GM12878 (cell line): Measurements from ENCODE around the gene PTCD3. TPM values are rescaled to one million over a fixed set of nuclear protein-coding genes. Genes with fewer than 3 reads are reported as not detected.

Experiments used
- ATF7 ChIP-seq: fragments of 450-650 bp; IDR thresholded peaks from 2 replicates; pipeline ENCODE4 v1.6.1; 2016; ENCODE audit warnings: low read depth, mild to moderate bottlenecking
- BACH1 ChIP-seq: fragments of 450-650 bp; IDR thresholded peaks from 2 replicates; pipeline ENCODE4 v1.6.1; 2017; ENCODE audit warnings: mild to moderate bottlenecking, borderline replicate concordance
- ELK1 ChIP-seq: IDR thresholded peaks from 2 replicates; pipeline ENCODE4 v1.6.1; 2012; ENCODE audit warnings: low read depth, low read length, improper control_type of control experiment
- IRF4 ChIP-seq: IDR thresholded peaks from 2 replicates; pipeline ENCODE4 v1.6.1; 2011; ENCODE audit warnings: low read depth, low read length
- MAX ChIP-seq: IDR thresholded peaks from 2 replicates; pipeline ENCODE4 v1.6.1; 2012; ENCODE audit warnings: low read depth, low read length, improper control_type of control experiment
- MYB ChIP-seq: fragments of 150-350 bp; IDR thresholded peaks from 2 replicates; pipeline ENCODE4 v1.6.1; 2014; ENCODE audit warnings: mild to moderate bottlenecking, low read depth, low read length, borderline replicate concordance
- NFIC ChIP-seq: IDR thresholded peaks from 2 replicates; pipeline ENCODE4 v1.6.1; 2012; ENCODE audit warnings: low read depth, mild to moderate bottlenecking, inconsistent platforms, low read length, moderate library complexity
- NR2F1 ChIP-seq: fragments of 450-650 bp; conservative IDR thresholded peaks from 2 replicates; pipeline ENCODE4 v1.6.1; 2017; ENCODE audit warnings: mild to moderate bottlenecking
- NRF1 ChIP-seq: conservative IDR thresholded peaks from 2 replicates; pipeline ENCODE4 v1.6.1; 2011; ENCODE audit warnings: mild to moderate bottlenecking, low read depth, low read length, improper control_type of control experiment
- POU2F2 ChIP-seq: IDR thresholded peaks from 3 replicates; pipeline ENCODE4 v1.6.1; 2011; ENCODE audit warnings: low read depth, mild to moderate bottlenecking, low read length, borderline replicate concordance
- RBBP5 ChIP-seq: fragments of 200-600 bp; sonication (generic); conservative IDR thresholded peaks from 2 replicates; pipeline ENCODE4 v1.6.1; 2016
- SMARCA5 ChIP-seq: fragments of 450-650 bp; IDR thresholded peaks from 2 replicates; pipeline ENCODE4 v1.6.1; 2017; ENCODE audit warnings: mild to moderate bottlenecking
- SREBF1 ChIP-seq: IDR thresholded peaks from 2 replicates; pipeline ENCODE4 v1.6.1; 2012; ENCODE audit warnings: mild to moderate bottlenecking, low read length
- SREBF2 ChIP-seq: IDR thresholded peaks from 2 replicates; pipeline ENCODE4 v1.6.1; 2012; ENCODE audit warnings: mild to moderate bottlenecking, low read length
- TBL1XR1 ChIP-seq: IDR thresholded peaks from 2 replicates; pipeline ENCODE4 v1.6.1; 2012; ENCODE audit warnings: low read depth, low read length, improper control_type of control experiment
- ZBED1 ChIP-seq: IDR thresholded peaks from 2 replicates; pipeline ENCODE4 v1.6.1; 2016; ENCODE audit warnings: borderline replicate concordance
- polyA plus RNA-seq, 11 experiments: library from polyadenylated mRNA; depleted of rRNA in 4 of 11; unstranded in 6 of 11; stranded (reverse) in 5 of 11; fragments of >200 nt; fragmentation: Nextera tagmentation in 4 of 11; fragmentation: Illumina TruSeq in 1 of 11; extraction: Ambion mirVana in 4 of 11; extraction: Trizol in 1 of 11; gene quantifications; 1 replicate in 1 of 11; 2 replicates in 10 of 11; pipeline versions ENCODE4 v1.2.1 to v1.2.3, GENCODE V29; 2011 to 2016; ENCODE audit warnings: inconsistent platforms in 2 of 11, missing spikeins in 2 of 11, low read depth in 1 of 11
- total RNA-seq, 4 experiments: library from RNA; depleted of rRNA in 3 of 4; stranded (reverse); fragments of >200 nt in 3 of 4; fragmentation: Illumina TruSeq in 1 of 4; extraction: Trizol in 1 of 4; gene quantifications; 2 replicates each; pipeline versions ENCODE4 v1.2.1 to v1.2.3, GENCODE V29; 2013 to 2021
- TF ChIP-seq, protein P1 (sequence below): fragments of 450-650 bp; formaldehyde crosslinking; IDR thresholded peaks from 2 replicates; pipeline ENCODE4 v1.4.0; 2020; ENCODE audit warnings: mild to moderate bottlenecking, moderate library complexity
- TF ChIP-seq, protein P2 (sequence below), 3 experiments: IDR thresholded peaks in 2 of 3; conservative IDR thresholded peaks in 1 of 3; 2 replicates each; pipeline ENCODE4 v1.5.1; 2011; ENCODE audit warnings: low read depth in 3 of 3, low read length in 3 of 3, mild to moderate bottlenecking in 3 of 3, control low read depth in 2 of 3, moderate library complexity in 2 of 3, inconsistent platforms in 1 of 3, mixed read lengths in 1 of 3; ENCODE audit not compliant: control insufficient read depth in 2 of 3, insufficient read depth in 1 of 3; ENCODE audit errors: extremely low read depth in 1 of 3
- TF ChIP-seq, protein P3 (sequence below): fragments of 450-650 bp; IDR thresholded peaks from 2 replicates; pipeline ENCODE4 v1.6.1; 2017; ENCODE audit warnings: mild to moderate bottlenecking, moderate library complexity

The PTCD3 gene
- total and polyA plus RNA-seq, 10 of the 15 experiments (the other 5 are each of a cell fraction or from before 2014, with no cell fraction given) = 44.7 to 177 (median 127) TPM

DNA sequence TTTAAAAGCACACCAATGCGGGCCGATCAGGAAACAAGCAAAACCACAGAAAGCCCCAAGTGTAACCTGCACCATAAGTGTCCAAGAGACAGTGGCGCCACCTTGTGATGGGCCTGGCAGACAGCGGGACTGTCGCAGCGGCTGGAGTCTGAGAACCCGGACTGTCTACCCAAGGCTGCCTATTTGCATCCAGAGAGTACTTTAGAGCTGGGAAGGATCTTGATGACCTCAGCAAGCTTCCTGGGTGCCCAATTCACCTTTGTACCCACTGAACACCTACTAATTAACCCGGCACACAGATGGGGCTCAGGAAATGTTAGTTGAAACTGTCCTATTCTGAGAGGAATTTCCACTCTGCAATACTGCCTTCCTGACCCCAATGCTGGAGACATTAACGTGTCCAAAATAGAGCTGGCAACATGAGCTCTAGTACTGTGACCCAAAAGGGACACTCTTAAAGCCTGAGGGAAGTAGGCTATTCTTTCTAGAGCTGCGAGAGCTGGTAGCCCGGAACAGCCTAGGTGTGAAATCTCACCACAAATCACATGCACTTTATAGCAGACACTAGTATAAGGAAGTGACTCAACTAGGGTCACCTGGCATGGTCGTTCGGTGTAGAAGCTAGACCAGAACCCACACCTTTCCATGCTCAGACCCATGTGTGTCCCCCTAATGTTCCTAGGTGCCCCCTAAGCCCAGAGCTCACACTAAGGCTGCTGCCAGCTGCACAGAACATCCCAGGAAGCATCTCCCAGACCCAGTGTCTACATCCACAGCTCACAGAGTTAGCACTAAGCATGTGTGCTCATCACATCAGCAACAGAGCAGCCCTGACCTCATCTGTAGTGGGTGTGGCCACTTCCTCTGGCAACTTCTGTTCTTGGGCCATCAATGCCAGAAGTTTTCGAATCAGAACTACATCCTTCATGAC lies 25.8 kb upstream of the PTCD3 start (continued):
- TF ChIP-seq, protein P1, sequence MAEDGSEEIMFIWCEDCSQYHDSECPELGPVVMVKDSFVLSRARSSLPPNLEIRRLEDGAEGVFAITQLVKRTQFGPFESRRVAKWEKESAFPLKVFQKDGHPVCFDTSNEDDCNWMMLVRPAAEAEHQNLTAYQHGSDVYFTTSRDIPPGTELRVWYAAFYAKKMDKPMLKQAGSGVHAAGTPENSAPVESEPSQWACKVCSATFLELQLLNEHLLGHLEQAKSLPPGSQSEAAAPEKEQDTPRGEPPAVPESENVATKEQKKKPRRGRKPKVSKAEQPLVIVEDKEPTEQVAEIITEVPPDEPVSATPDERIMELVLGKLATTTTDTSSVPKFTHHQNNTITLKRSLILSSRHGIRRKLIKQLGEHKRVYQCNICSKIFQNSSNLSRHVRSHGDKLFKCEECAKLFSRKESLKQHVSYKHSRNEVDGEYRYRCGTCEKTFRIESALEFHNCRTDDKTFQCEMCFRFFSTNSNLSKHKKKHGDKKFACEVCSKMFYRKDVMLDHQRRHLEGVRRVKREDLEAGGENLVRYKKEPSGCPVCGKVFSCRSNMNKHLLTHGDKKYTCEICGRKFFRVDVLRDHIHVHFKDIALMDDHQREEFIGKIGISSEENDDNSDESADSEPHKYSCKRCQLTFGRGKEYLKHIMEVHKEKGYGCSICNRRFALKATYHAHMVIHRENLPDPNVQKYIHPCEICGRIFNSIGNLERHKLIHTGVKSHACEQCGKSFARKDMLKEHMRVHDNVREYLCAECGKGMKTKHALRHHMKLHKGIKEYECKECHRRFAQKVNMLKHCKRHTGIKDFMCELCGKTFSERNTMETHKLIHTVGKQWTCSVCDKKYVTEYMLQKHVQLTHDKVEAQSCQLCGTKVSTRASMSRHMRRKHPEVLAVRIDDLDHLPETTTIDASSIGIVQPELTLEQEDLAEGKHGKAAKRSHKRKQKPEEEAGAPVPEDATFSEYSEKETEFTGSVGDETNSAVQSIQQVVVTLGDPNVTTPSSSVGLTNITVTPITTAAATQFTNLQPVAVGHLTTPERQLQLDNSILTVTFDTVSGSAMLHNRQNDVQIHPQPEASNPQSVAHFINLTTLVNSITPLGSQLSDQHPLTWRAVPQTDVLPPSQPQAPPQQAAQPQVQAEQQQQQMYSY (CRISPR knock-in tag) = no peak
- TF ChIP-seq SMARCA5 (no peak), IRF4 (0 out of 2 replicates have a peak, but pooled peaks have one; percentile 31), NFIC (no peak), ELK1 (no peak), ZBED1 (no peak), SREBF2 (no peak), MYB (no peak), POU2F2 (peak; percentile 63; the same call in 1 of the 3 replicates), NRF1 (no peak), TBL1XR1 (no peak), MAX (no peak; the same call in 1 of the 2 replicates), RBBP5 (no peak), NR2F1 (peak; percentile 39), ATF7 (peak; percentile 47), BACH1 (peak; percentile 29; the same call in 1 of the 2 replicates), SREBF1 (no peak)
- TF ChIP-seq, protein P2, sequence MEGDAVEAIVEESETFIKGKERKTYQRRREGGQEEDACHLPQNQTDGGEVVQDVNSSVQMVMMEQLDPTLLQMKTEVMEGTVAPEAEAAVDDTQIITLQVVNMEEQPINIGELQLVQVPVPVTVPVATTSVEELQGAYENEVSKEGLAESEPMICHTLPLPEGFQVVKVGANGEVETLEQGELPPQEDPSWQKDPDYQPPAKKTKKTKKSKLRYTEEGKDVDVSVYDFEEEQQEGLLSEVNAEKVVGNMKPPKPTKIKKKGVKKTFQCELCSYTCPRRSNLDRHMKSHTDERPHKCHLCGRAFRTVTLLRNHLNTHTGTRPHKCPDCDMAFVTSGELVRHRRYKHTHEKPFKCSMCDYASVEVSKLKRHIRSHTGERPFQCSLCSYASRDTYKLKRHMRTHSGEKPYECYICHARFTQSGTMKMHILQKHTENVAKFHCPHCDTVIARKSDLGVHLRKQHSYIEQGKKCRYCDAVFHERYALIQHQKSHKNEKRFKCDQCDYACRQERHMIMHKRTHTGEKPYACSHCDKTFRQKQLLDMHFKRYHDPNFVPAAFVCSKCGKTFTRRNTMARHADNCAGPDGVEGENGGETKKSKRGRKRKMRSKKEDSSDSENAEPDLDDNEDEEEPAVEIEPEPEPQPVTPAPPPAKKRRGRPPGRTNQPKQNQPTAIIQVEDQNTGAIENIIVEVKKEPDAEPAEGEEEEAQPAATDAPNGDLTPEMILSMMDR (IDR thresholded peaks at IDR 0.05 in 2 of 3, conservative IDR thresholded peaks at IDR 0.05 in 1 of 3; ENCODE audit: control insufficient read depth in 2 of 3, extremely low read depth in 1 of 3, insufficient read depth in 1 of 3, low read depth in 3 of 3, low read length in 3 of 3) = peak; percentile 80 to 90 (median 82)
- TF ChIP-seq, protein P3, sequence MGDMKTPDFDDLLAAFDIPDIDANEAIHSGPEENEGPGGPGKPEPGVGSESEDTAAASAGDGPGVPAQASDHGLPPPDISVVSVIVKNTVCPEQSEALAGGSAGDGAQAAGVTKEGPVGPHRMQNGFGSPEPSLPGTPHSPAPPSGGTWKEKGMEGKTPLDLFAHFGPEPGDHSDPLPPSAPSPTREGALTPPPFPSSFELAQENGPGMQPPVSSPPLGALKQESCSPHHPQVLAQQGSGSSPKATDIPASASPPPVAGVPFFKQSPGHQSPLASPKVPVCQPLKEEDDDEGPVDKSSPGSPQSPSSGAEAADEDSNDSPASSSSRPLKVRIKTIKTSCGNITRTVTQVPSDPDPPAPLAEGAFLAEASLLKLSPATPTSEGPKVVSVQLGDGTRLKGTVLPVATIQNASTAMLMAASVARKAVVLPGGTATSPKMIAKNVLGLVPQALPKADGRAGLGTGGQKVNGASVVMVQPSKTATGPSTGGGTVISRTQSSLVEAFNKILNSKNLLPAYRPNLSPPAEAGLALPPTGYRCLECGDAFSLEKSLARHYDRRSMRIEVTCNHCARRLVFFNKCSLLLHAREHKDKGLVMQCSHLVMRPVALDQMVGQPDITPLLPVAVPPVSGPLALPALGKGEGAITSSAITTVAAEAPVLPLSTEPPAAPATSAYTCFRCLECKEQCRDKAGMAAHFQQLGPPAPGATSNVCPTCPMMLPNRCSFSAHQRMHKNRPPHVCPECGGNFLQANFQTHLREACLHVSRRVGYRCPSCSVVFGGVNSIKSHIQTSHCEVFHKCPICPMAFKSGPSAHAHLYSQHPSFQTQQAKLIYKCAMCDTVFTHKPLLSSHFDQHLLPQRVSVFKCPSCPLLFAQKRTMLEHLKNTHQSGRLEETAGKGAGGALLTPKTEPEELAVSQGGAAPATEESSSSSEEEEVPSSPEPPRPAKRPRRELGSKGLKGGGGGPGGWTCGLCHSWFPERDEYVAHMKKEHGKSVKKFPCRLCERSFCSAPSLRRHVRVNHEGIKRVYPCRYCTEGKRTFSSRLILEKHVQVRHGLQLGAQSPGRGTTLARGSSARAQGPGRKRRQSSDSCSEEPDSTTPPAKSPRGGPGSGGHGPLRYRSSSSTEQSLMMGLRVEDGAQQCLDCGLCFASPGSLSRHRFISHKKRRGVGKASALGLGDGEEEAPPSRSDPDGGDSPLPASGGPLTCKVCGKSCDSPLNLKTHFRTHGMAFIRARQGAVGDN = peak; percentile 96
